ENCODE data around the gene DPP10.

DNA sequence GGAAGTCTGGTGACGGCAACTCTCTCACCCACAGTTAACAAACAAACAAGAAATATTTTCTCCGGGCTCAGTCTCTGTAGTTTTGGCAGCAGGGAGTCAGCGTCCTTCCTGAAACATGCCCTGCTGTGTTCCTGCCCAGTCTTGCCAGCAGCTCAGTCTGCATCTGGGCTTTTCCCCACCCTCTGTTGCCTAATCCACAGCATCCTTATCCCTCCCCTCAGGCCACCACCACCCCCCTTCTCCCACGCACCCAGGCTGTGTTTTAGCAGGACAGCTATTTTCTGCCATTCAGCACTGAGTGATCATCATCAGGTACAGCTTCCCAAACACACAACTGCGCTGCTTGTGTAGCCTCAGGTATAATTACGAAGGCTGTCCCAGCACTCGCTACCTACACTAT lies 168.2 kb downstream of the DPP10 start:
- TF ChIP-seq, protein P1, sequence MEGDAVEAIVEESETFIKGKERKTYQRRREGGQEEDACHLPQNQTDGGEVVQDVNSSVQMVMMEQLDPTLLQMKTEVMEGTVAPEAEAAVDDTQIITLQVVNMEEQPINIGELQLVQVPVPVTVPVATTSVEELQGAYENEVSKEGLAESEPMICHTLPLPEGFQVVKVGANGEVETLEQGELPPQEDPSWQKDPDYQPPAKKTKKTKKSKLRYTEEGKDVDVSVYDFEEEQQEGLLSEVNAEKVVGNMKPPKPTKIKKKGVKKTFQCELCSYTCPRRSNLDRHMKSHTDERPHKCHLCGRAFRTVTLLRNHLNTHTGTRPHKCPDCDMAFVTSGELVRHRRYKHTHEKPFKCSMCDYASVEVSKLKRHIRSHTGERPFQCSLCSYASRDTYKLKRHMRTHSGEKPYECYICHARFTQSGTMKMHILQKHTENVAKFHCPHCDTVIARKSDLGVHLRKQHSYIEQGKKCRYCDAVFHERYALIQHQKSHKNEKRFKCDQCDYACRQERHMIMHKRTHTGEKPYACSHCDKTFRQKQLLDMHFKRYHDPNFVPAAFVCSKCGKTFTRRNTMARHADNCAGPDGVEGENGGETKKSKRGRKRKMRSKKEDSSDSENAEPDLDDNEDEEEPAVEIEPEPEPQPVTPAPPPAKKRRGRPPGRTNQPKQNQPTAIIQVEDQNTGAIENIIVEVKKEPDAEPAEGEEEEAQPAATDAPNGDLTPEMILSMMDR (conservative IDR thresholded peaks at IDR 0.05; ENCODE audit: low read depth, low read length) = no peak
- TF ChIP-seq EZH2 (IDR thresholded peaks at IDR 0.05; ENCODE audit: low read length, unreplicated experiment) (no peak), EZH2phosphoT487 (IDR thresholded peaks at IDR 0.05; ENCODE audit: borderline replicate concordance, low read length) (no peak)

Data from PC-3 (cell line).